ENCODE measurements around the gene SSR3.

GRCh38 chr3:156513619-156514018 lies 41.3 kb downstream of the SSR3 start:
- TF ChIP-seq EP300 (IDR thresholded peaks at IDR 0.05): no peak
- TF ChIP-seq POLR2A (IDR thresholded peaks at IDR 0.05): no peak

All from ovary (tissue), 1 donor.